Midbrain (tissue), 1 donor: Measurements from ENCODE around the gene TP73.
A peak's percentile ranks its signal among the peaks of the same experiment; 100 is the strongest.

Experiments
- DNase-seq: peaks from one replicate; lab custom pipeline; 2025; lab: John Stamatoyannopoulos, UW

TP73 gene

DNA sequence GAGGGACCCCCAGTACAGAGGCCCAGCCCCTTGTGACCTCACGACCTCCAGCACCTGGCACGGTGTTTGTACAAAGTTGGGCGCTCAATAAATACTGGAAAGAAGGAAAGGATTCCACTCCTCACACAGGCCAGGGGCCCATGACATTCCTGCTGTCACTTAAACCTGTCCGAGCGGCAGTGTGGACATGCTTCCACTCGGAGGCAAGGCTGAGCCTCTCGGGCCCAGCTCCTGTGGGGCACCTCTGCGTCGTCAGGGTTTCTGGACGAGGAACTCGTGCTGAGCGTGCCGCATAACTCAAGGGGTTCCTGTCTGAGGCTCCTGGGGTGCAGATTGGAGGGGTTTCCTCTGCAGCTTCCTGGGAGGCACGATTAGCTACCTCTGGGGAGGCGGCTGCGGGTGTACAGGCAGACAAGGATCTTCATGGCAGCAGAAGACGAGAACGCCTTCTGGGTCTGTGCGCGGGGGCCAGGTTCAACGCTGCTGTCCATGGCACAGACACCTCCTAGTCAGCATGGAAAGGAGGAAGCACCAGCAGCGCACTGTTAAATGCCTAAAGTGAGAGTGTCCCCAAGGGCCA is 116.6 kb downstream of the TP73 start:
- no peak for DNase-seq

DNA sequence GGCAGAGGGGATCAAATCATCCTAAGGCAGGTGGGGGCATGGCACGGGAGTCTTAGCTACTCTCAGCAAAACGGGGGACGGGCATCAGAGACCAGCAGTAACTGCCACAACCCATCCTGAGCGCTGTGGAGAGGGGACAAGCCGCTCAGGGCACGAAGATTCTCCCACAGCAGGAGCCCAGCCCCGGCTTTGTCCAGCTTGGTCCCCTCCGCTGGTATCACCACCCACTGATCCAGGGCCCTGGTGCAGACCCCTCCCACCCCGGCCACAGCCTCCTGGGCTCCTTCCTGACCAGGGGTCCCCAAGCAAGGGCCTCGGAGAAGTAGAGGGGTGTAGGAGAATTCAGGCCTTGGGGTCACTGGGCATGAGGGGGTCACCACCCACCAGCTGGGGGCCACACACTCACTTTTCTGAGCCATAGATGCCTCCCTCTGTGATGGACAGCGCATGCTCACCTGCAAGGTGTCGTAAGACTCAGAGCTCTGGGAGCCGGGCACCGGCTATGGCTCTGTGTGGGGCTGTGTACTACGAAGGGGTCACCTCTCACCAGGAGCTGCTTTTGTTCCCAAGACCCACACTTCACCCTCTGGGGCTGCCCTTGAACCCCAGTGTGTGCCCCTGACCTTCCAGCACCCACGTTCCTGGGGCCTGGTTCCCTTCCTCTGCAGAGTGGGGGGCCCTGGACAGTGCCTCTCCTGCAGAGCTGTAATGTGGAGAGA is 117.9 kb downstream of the TP73 start:
- no peak for DNase-seq

DNA sequence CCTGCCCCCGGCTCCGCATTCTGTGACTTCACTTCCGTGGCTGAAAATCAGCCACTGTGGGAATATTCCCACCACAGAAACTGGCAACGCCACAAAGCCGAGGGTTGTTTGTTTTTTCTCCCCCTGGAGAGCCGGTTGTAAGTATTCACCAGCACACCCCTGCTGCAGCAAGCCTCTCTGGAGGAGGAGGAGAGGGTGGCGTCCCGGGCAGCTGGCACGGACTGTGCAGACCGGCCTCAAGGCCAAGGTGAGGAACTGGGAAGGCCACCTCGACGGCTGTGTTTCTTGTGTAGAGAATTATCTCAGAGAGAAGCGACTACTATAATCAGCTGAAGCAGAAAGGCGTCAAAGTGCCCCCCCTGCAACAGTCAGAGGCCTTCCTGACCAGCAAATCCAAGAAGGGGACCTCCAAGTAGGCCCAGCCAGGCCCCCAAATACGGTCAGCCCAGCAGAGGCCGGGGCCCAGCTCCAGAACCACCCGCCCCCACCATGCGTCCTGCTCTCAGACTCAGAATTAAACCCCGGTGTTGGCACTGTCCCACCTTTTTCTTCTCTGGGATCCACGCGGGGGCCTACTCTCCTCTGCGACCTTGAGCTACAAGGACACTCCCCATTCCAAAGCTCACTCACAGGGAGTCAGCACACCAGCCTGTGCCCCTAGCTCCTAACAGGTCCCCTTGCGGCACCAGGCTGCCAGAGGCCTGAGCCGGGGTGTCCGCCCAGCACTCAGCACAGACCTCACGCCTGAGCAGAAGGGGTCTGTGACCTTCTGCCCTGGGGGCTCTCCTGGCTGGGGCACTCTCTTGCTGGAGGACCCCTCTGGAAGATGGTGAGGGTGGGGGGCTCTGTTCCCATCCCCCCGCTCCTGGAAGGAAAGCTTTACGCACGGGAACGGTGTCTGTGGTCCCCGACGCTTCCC is 119.1 kb downstream of the TP73 start:
- DNase-seq, result no peak

DNA sequence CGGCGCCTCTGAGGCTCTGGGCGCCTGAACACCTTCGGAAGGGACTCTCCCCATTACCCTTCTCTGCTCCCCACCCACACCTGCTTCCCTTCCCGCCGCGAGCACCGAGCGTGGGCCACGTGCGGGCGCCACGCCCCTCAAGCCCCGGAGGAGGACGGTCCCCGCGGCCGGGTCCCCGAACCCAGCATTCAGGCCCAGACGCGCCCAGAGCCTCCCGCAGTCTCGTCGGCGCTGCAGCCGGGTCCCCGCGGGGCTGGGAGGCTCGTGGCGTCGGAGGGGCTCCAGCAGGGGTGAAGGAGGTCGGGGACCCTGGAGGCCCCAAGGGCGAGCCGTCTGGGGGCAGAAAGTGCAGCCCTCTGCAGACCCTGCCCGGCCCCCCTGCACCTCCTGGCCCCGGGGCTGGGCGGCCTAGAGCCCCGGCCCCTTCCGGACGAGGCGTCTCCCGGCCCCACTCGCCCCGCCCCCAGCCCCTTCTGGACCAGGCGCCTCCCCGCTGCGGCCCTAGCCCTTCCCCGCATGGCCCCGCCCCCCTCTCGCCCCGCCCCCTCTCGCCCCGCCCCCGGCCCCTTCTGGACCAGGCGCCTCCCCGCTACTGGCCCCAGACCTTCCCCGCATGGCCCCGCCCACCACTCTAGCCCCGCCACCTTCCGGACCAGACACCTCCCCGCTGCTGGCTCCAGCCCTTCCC is 119.9 kb downstream of the TP73 start:
- DNase-seq, result peak; percentile 35

DNA sequence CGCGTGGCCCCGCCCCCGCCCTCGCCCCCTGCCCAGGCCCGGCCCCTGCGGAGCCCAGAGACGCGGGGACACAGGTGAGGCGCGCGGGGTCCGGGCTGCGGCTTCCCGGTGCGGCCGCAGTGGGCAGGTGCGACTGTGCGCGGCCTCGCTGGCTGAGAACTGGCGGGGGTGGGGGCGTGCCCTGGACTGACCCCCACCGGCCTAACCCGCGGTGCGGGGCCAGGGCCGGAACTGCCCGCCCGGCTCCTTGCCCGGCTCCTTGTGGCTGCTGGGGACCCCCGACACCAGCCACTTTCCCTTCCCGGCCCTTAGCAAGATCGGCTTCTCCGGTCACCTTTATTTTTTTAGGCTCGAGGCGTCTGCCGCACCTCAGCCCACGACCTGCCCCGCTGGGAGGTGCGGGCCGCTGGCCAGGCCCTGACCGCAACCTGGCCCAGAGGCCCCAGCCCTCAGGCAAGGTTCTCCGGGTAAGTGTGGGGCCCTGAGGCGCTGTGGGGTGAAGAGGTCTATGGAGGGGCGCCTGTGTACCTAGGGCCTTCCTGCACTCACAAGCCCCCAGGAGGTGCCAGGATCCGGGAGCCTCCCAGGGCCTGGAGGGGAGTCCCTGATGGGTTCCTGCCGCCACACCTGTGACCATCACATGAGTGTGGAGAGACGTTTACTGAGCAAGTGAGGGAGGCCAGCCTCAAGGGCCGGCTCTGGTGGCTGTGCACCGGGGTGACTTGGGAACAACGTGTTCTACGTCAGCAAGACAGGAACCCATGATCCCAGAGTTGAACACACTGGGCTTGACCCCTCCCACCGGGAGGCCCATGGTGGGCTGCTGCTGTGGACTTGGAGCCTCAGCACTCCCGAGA is 120.6 kb downstream of the TP73 start, which contains the start of gene SMIM1:
Gene SMIM1 (plus strand): TSS at position 35 of the 857 bp plus-strand sequence. CDS start 2,625 bp downstream, outside the sequence.
- DNase-seq, result no peak

- DNase-seq, result no peak
Observed at GRCh38 chr1:3773572-3774275, 121.4 kb downstream of the TP73 start.

GRCh38 chr1:3774276-3774945 is 122.1 kb downstream of the TP73 start:
- DNase-seq, result no peak

DNA sequence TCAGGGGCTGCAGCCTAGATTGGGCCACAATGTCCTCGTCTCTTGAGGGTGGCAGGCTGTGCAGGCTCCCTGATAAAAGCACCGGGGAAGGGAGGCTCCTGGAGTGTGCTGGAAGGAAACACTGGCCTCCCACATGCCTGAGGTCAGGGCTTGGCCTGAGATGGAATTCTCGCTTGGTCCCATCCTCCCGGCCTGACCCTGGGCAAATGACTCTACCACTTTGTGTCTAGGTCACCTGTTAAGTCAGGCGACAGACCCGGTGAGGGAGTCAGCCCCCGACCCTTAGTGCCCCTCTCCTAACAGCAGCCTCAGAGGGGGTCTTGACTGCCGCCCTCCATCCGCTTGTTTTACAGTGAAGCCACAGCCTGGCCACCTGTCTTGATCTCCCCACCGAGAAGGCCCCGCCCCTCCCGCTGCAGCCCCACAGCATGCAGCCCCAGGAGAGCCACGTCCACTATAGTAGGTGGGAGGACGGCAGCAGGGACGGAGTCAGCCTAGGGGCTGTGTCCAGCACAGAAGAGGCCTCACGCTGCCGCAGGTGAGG is 122.7 kb downstream of the TP73 start:
- DNase-seq, result no peak

GRCh38 chr1:3775490-3776230 is 123.3 kb downstream of the TP73 start:
- DNase-seq, result peak; percentile 7

GRCh38 chr1:3776231-3776961 is 124.1 kb downstream of the TP73 start:
- DNase-seq, result no peak

GRCh38 chr1:3777078-3777547 is 124.8 kb downstream of the TP73 start:
- DNase-seq, result no peak

- DNase-seq, result no peak
Observed at GRCh38 chr1:3777647-3778589, 125.6 kb downstream of the TP73 start.

- DNase-seq, result no peak
Observed at GRCh38 chr1:3778590-3779264, 126.4 kb downstream of the TP73 start.

DNA sequence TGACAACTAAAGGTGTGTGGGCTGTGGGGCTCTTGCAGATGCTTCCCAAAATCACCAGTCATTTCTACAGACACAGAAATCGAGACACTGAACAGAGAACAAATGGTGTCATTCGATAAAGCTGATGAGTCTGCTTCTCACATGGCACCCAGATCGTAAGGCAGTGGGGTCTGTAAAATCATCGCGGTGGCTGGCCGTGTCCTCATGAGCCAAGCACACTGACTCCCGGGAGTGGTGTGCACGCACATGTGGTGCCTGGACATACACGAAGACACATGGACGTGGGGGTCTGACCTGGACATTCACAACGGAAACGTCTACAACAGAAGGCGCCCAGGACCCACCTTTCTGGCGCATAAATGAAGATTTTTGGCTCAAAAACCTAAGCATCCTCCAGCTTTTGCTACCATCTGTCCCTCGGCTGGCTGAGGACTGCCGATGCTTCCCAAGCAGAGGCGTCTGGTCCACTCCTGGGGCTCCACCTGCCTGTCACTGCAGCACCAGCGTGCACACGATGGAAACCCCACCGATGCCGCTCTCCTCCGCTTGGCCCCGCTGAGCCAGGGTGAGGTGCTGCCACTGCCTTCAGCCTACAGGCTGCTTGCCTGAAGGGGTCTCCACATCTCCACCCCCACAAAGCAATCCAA is 127.1 kb downstream of the TP73 start:
- DNase-seq, result no peak

GRCh38 chr1:3779912-3780416 is 127.6 kb downstream of the TP73 start:
- no peak for DNase-seq

DNA sequence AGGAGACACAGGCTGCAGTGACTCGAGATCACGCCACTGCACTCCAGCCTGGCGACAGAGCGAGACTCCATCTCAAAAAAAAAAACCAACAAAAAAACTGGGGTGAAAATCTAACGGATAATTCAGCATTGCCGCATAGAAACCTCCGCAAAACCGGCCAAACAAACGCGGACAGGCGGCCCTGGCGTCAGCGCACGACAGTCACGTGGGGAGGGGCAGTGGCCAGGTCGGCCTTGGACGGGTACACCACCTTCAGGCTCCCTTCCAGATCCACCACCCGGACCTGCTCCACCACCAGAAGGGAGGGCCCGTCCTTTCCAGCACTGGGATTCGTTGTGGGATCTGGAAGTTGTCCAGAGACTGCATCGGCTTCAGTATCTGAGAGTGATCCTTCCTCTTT is 128.6 kb downstream of the TP73 start:
- no peak for DNase-seq
